HepG2 (cell line): ENCODE results near the gene CRY1. TPM values are rescaled to one million over a fixed set of nuclear protein-coding genes. Genes with fewer than 3 reads are reported as not detected.
A peak's percentile ranks its signal among the peaks of the same experiment; 100 is the strongest.
"Not testable (repeated sequence)": the region's sequence is repeated elsewhere in the genome, so short reads cannot be mapped to it uniquely, and the experiment has no call there.

Experiments used
- ATAC-seq: fragments of 200-7000 bp; cut with Tn5 transposase; 3 replicates; pipeline ENCODE4 v1.9.1; 2020; ENCODE audit warnings: mild to moderate bottlenecking, moderate library complexity
- BruUV-seq: library from RNA; stranded (reverse); fragments of 400-500 nt; replicated peaks from 2 replicates; lab custom pipeline; 2021; lab: Mats Ljungman, UMichigan
- CTCF ChIA-PET: fragments of 300-600 bp; formaldehyde crosslinking; extraction: SDS; loops from one replicate; lab custom pipeline; 2021; ENCODE audit warnings: low total read pairs, inconsistent platforms, low intra/inter-chr PET ratio; lab: Yijun Ruan, JAX
- POLR2A ChIA-PET: fragments of 350-600 bp; sonication (Branson Sonifier 250); formaldehyde crosslinking; loops from one replicate; lab custom pipeline; 2020; ENCODE audit warnings: antibody characterized with exemption, inconsistent platforms; lab: Yijun Ruan, JAX
- DNase-seq: peaks from one replicate; pipeline ENCODE4 v3.0.0-alpha.2; 2015; ENCODE audit warnings: low spot score
- FAIRE-seq: peaks from 3 replicates; lab custom pipeline; 2011; peaks lifted over from hg19 to GRCh38; lab: Jason Lieb, UNC
- H2AFZ ChIP-seq: one replicate; pipeline ENCODE4 v1.6.1; 2011; ENCODE audit warnings: low read length, inconsistent platforms
- H3K27ac ChIP-seq: fragments of 300-600 bp; 3 replicates; pipeline ENCODE4 v1.8.0; 2011; ENCODE audit warnings: mixed run types, mild to moderate bottlenecking, mixed read lengths, low read length, inconsistent platforms; ENCODE audit not compliant: insufficient read depth; ENCODE audit errors: extremely low read length
- H3K27me3 ChIP-seq, 2 experiments: fragments of 200-600 bp in 1 of 2; 2 replicates in 1 of 2; 3 replicates in 1 of 2; pipeline versions ENCODE4 v1.6.0 to v1.8.0; 2011; ENCODE audit warnings: low read length in 2 of 2, mild to moderate bottlenecking in 2 of 2, moderate library complexity in 2 of 2, inconsistent platforms in 1 of 2; ENCODE audit not compliant: insufficient read depth in 2 of 2, control insufficient read depth in 1 of 2
- H3K36me3 ChIP-seq, 2 experiments: fragments of 200-600 bp in 1 of 2; replicated peaks in 1 of 2; 2 replicates in 1 of 2; 3 replicates in 1 of 2; pipeline versions ENCODE4 v1.5.1 to v1.8.0; 2011; ENCODE audit warnings: low read length in 2 of 2, inconsistent platforms in 1 of 2; ENCODE audit not compliant: insufficient read depth in 2 of 2, control insufficient read depth in 1 of 2
- H3K4me1 ChIP-seq: 2 replicates; pipeline ENCODE4 v1.5.1; 2012; ENCODE audit warnings: low read length, inconsistent platforms; ENCODE audit not compliant: insufficient read depth
- H3K4me2 ChIP-seq: 2 replicates; pipeline ENCODE4 v1.6.0; 2011; ENCODE audit warnings: low read depth, low read length, inconsistent platforms
- H3K4me3 ChIP-seq, 3 experiments: fragments of 200-600 bp in 1 of 3; sonication (generic), shearing (Covaris generic) in 1 of 3; replicated peaks in 1 of 3; 2 replicates each; pipeline ENCODE4 v1.5.1; 2011 to 2016; ENCODE audit warnings: low read length in 3 of 3, inconsistent platforms in 2 of 3, low read depth in 2 of 3, mild to moderate bottlenecking in 2 of 3, control low read depth in 1 of 3, mixed read lengths in 1 of 3; ENCODE audit not compliant: insufficient read depth in 1 of 3
- H3K79me2 ChIP-seq: one replicate; pipeline ENCODE4 v1.6.1; 2011; ENCODE audit warnings: low read length, inconsistent platforms; ENCODE audit not compliant: insufficient read depth
- H3K9ac ChIP-seq: 2 replicates; pipeline ENCODE4 v1.6.0; 2011; ENCODE audit warnings: mild to moderate bottlenecking, low read depth, low read length, inconsistent platforms; ENCODE audit not compliant: insufficient read depth
- H3K9me3 ChIP-seq: 2 replicates; pipeline ENCODE4 v1.5.1; 2012; ENCODE audit warnings: mild to moderate bottlenecking, low read length
- H4K20me1 ChIP-seq: 2 replicates; pipeline ENCODE4 v1.6.0; 2011; ENCODE audit warnings: inconsistent platforms, mild to moderate bottlenecking, low read length, moderate library complexity; ENCODE audit not compliant: insufficient read depth
- CBX1 ChIP-seq: IDR thresholded peaks from one replicate; pipeline ENCODE4 v1.6.1; 2016; ENCODE audit warnings: antibody characterized with exemption, low read depth
- CCDC6 ChIP-seq: sonication (generic); formaldehyde crosslinking; IDR thresholded peaks from 2 replicates; pipeline ENCODE4 v1.8.1; 2022; ENCODE audit warnings: mild to moderate bottlenecking, missing genetic modification reagents, moderate library complexity
- JUNB ChIP-seq: sonication (generic); formaldehyde crosslinking; IDR thresholded peaks from 2 replicates; pipeline ENCODE4 v1.8.0; 2022; ENCODE audit warnings: missing genetic modification reagents, mild to moderate bottlenecking, borderline replicate concordance
- MAFF ChIP-seq: IDR thresholded peaks from 2 replicates; pipeline ENCODE4 v1.6.1; 2011; ENCODE audit warnings: low read depth, low read length, improper control_type of control experiment
- TBP ChIP-seq: sonication (generic); formaldehyde crosslinking; IDR thresholded peaks from 2 replicates; pipeline ENCODE4 v1.5.0; 2020; ENCODE audit warnings: missing genetic modification reagents
- TCF7L2 ChIP-seq: IDR thresholded peaks from 2 replicates; pipeline ENCODE4 v1.6.1; 2011; ENCODE audit warnings: mild to moderate bottlenecking, low read depth, low read length, moderate library complexity
- ZNF251 ChIP-seq: sonication (generic); formaldehyde crosslinking; IDR thresholded peaks from 2 replicates; pipeline ENCODE4 v1.9.0; 2021; ENCODE audit warnings: mild to moderate bottlenecking, missing genetic modification reagents
- ZNF30 ChIP-seq: sonication (generic); formaldehyde crosslinking; IDR thresholded peaks from 2 replicates; pipeline ENCODE4 v1.5.0; 2020; ENCODE audit warnings: mild to moderate bottlenecking, missing genetic modification reagents
- WGBS: methylation state at CpG from one replicate; pipeline ENCODE4 v1.1.6; 2017; ENCODE audit warnings: low lambda C conversion rate; 5-methylcytosine and 5-hydroxymethylcytosine counted together
- in situ Hi-C: cut with HindIII; loops from 2 replicates; pipeline ENCODE4 v1.10.0; 2017; ENCODE audit warnings: low pct_unique_long_range_greater_than_20kb; ENCODE audit not compliant: extremely low pct_ligation_motif_present
- intact Hi-C: fragments of 100-400 bp; cut with micrococcal nuclease; formaldehyde crosslinking; loops from one replicate; pipeline ENCODE4 v1.10.0; 2022; ENCODE audit not compliant: unreplicated experiment
- polyA plus RNA-seq, 8 experiments: library from polyadenylated mRNA; depleted of rRNA in 3 of 8; stranded (reverse) in 7 of 8; unstranded in 1 of 8; fragments of >200 nt; fragmentation: Illumina TruSeq in 4 of 8; extraction: Trizol in 4 of 8; gene quantifications; 2 replicates each; pipeline versions ENCODE4 v1.2.1 to v1.2.3, GENCODE V29; 2011 to 2016; ENCODE audit warnings: low read depth in 4 of 8, missing spikeins in 1 of 8, mixed read lengths in 1 of 8; ENCODE audit not compliant: insufficient read depth in 1 of 8
- total RNA-seq, 5 experiments: library from RNA; depleted of rRNA; stranded (reverse); fragments of >200 nt; fragmentation: Illumina TruSeq; extraction: Trizol; gene quantifications; 2 replicates each; pipeline ENCODE4 v1.2.3, GENCODE V29; 2016; ENCODE audit warnings: low read depth in 1 of 5
- TF ChIP-seq, protein P1 (sequence below): sonication (generic); formaldehyde crosslinking; IDR thresholded peaks from 2 replicates; pipeline ENCODE4 v1.5.0; 2020; ENCODE audit warnings: mild to moderate bottlenecking, missing genetic modification reagents

CRY1 gene
- total and polyA plus RNA-seq, 2 of the 13 experiments (the other 11 are each of a cell fraction or from before 2014, with no cell fraction given), result 11.4 to 13.9 TPM

DNA sequence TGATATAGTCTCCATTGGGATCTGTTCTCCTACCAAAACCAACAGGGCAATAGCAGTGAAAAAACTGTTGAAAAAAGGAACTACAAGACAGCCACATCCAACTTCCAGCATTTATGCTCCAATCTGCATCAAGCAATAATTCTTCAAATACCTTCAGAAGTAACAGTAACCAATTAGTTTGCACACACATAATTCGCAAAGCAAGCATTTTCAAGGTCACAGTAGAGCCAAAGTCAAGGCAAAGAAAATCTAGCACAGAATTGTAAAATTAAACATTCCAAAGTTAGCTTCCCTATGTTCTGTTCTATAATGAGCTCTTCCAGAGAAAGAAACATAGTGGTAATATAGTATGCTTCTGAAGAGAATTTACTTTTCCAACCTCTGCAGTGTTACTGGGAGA lies 95.4 kb downstream of the CRY1 start (continued):
- TF ChIP-seq ZNF251 (CRISPR knock-in tag), result no peak
- TF ChIP-seq, protein P1, sequence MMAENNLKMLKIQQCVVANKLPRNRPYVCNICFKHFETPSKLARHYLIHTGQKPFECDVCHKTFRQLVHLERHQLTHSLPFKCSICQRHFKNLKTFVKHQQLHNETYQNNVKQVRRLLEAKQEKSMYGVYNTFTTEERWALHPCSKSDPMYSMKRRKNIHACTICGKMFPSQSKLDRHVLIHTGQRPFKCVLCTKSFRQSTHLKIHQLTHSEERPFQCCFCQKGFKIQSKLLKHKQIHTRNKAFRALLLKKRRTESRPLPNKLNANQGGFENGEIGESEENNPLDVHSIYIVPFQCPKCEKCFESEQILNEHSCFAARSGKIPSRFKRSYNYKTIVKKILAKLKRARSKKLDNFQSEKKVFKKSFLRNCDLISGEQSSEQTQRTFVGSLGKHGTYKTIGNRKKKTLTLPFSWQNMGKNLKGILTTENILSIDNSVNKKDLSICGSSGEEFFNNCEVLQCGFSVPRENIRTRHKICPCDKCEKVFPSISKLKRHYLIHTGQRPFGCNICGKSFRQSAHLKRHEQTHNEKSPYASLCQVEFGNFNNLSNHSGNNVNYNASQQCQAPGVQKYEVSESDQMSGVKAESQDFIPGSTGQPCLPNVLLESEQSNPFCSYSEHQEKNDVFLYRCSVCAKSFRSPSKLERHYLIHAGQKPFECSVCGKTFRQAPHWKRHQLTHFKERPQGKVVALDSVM, result no peak
- peak; percentile 62; the same call in 1 of the 2 replicates for TF ChIP-seq MAFF

DNA sequence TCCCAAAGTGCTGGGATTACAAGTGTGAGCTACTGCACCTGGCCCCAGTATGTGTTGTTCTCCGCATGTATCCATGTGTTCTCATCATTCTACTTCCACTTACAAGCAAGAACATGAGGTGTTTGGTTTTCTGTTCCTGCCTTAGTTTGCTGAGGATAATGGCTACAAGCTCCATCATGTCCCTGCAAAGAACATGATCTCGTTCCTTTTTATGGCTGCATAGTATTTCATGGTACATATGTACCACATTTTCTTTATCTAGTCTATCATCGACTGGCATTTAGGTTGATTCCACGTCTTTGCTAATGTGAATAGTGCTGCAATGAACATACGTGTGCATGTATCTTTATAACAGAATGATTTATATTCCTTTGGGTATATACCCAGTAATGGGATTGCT lies 97.2 kb downstream of the CRY1 start:
- DNase-seq, H4K20me1 ChIP-seq, H3K9me3 ChIP-seq, H3K79me2 ChIP-seq, BruUV-seq, H3K4me2 ChIP-seq, H3K36me3 ChIP-seq, FAIRE-seq, in situ Hi-C loops, ATAC-seq, intact Hi-C loops, POLR2A ChIA-PET, H3K4me1 ChIP-seq, H3K9ac ChIP-seq, H3K4me3 ChIP-seq, H3K27me3 ChIP-seq, H2AFZ ChIP-seq, CTCF ChIA-PET, H3K27ac ChIP-seq: not testable (repeated sequence)
- 97% methylated on average over 5 of the region's 5 CpGs for WGBS

DNA sequence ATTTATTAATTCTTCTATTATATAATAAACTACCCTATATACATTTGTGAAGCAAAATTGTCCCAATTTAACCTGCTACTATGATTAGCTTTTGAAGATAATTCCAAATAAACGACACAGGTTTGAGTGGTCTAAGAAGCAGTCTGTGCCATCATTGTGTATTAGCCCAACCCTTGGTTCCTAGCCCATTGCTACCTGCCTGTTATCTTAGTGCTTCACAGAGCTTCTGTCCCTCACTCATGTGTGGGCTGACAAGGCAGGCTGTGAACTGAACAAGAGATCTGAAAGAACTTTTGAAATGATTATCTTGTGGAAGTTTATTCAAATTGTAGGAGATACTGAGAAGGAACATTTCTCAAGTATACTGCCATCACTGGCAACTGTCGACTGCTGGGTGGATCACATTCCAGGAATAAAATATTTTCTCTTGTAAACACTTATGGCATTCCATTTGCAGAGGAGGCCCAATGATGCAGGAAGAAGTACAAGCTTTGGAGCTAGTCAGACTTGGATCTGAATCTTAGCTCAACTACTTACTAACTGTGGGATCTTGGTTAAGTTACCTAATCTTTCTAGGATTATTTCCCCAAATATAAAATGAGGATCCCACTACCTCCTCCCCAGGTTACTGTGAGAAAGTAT lies 98.6 kb downstream of the CRY1 start:
- Histone ChIP-seq H2AFZ (no peak overlapping the region), H3K27ac (no peak overlapping the region), H3K27me3 (no peaks in the 10 kb centered on the region), H3K4me2 (no peak overlapping the region), H3K9me3 (no peaks in the 10 kb centered on the region), H3K36me3 (peaks cover 0 to 5% of the 10 kb centered on the region in 2 experiments; a peak in 1 of 5 replicates), H3K79me2 (no peaks in the 10 kb centered on the region), H4K20me1 (no peaks in the 10 kb centered on the region), H3K4me3 (no peak overlapping the region), H3K9ac (no peak overlapping the region), H3K4me1 (no peaks in the 10 kb centered on the region)
- ChIA-PET CTCF (no interaction called here), POLR2A (no interaction called here)
- in situ Hi-C loops, result no loop called here
- 65% methylated on average over 2 of the region's 2 CpGs for WGBS
- intact Hi-C loops, result no loop called here
- no peak for ATAC-seq
- FAIRE-seq, result no peak
- no peak for DNase-seq
- BruUV-seq, result no TSS peak
- TF ChIP-seq CBX1 (no peak), TCF7L2 (no peak), JUNB (CRISPR knock-in tag) (no peak), TBP (no peak), CCDC6 (CRISPR knock-in tag) (no peak), ZNF30 (no peak)
